Neural cell (in vitro differentiated cells): ENCODE measurements around the gene FOXL1. TPM values are rescaled to one million over a fixed set of nuclear protein-coding genes. Genes with fewer than 3 reads are reported as not detected.

Experiments used
- H2AFZ ChIP-seq: fragments of 200-600, 300-800 bp; sonication (generic), shearing (Covaris generic); 2 replicates; pipeline ENCODE4 v1.6.0; 2014; ENCODE audit warnings: low read depth, mild to moderate bottlenecking, antibody characterized with exemption, low read length, moderate library complexity
- H3F3A ChIP-seq: fragments of 200-600 bp; shearing (Covaris generic); 2 replicates; pipeline ENCODE4 v1.6.1; 2016; ENCODE audit warnings: mild to moderate bottlenecking, moderate library complexity, mixed read lengths, antibody characterized with exemption, low read length; ENCODE audit not compliant: insufficient read depth, poor library complexity, severe bottlenecking
- H3K27ac ChIP-seq: fragments of 200-600, 300-800 bp; sonication (generic), shearing (Covaris generic); 2 replicates; pipeline ENCODE4 v1.5.1; 2014; ENCODE audit warnings: mild to moderate bottlenecking, low read length, moderate library complexity
- H3K27me3 ChIP-seq: fragments of 300-800, 200-600 bp; sonication (generic), shearing (Covaris generic); 2 replicates; pipeline ENCODE4 v1.6.0; 2014; ENCODE audit warnings: mild to moderate bottlenecking, low read depth, low read length, moderate library complexity; ENCODE audit not compliant: insufficient read depth
- H3K36me3 ChIP-seq: fragments of 300-800, 200-600 bp; sonication (generic), shearing (Covaris generic); 2 replicates; pipeline ENCODE4 v1.5.1; 2014; ENCODE audit warnings: mild to moderate bottlenecking, antibody characterized with exemption, low read length, moderate library complexity; ENCODE audit not compliant: insufficient read depth
- H3K4me2 ChIP-seq: fragments of 300-800, 200-600 bp; sonication (generic), shearing (Covaris generic); 2 replicates; pipeline ENCODE4 v1.6.0; 2014; ENCODE audit warnings: mild to moderate bottlenecking, low read length
- H3K4me3 ChIP-seq: fragments of 300-800, 200-600 bp; sonication (generic), shearing (Covaris generic); 2 replicates; pipeline ENCODE4 v1.5.1; 2014; ENCODE audit warnings: mild to moderate bottlenecking, low read length, moderate library complexity
- H3K79me2 ChIP-seq: fragments of 200-600 bp; shearing (Covaris generic); replicated peaks from 2 replicates; pipeline ENCODE4 v1.6.0; 2014; ENCODE audit warnings: mild to moderate bottlenecking, low read length, moderate library complexity; ENCODE audit not compliant: insufficient read depth
- H3K9ac ChIP-seq: fragments of 300-800, 200-600 bp; sonication (generic), shearing (Covaris generic); 2 replicates; pipeline ENCODE4 v1.6.1; 2016; ENCODE audit warnings: mild to moderate bottlenecking, low read length, mixed read lengths
- H3K9me2 ChIP-seq: fragments of 200-600 bp; shearing (Covaris generic); 2 replicates; pipeline ENCODE4 v1.6.1; 2016; ENCODE audit warnings: mild to moderate bottlenecking, low read length, mixed read lengths; ENCODE audit not compliant: insufficient read depth
- H3K9me3 ChIP-seq: fragments of 200-600, 300-800 bp; sonication (generic), shearing (Covaris generic); 2 replicates; pipeline ENCODE4 v1.6.1; 2016; ENCODE audit warnings: mild to moderate bottlenecking, mixed run types, low read length, moderate library complexity, mixed read lengths
- H4K20me1 ChIP-seq: fragments of 200-600 bp; shearing (Covaris generic); 2 replicates; pipeline ENCODE4 v1.6.1; 2016; ENCODE audit warnings: mild to moderate bottlenecking, mixed run types; ENCODE audit not compliant: insufficient read depth
- CTCF ChIP-seq: fragments of 450-650 bp; IDR thresholded peaks from 2 replicates; pipeline ENCODE4 v1.5.1; 2014; ENCODE audit warnings: antibody characterized with exemption, mild to moderate bottlenecking, moderate library complexity; ENCODE audit not compliant: poor library complexity, severe bottlenecking
- EP300 ChIP-seq: fragments of 450-650 bp; conservative IDR thresholded peaks from 2 replicates; pipeline ENCODE4 v1.6.1; 2014; ENCODE audit warnings: antibody characterized with exemption, mild to moderate bottlenecking, moderate library complexity; ENCODE audit not compliant: poor library complexity, severe bottlenecking
- EZH2 ChIP-seq: fragments of 200-600, 300-800 bp; shearing (Covaris generic), sonication (generic); IDR thresholded peaks from 2 replicates; pipeline ENCODE4 v1.6.1; 2014; ENCODE audit warnings: antibody characterized with exemption, low read length, borderline replicate concordance, mild to moderate bottlenecking; ENCODE audit not compliant: insufficient read depth, poor library complexity, severe bottlenecking
- MXI1 ChIP-seq: fragments of 450-650 bp; conservative IDR thresholded peaks from 2 replicates; pipeline ENCODE4 v1.6.1; 2014; ENCODE audit warnings: antibody characterized with exemption, mild to moderate bottlenecking; ENCODE audit not compliant: poor library complexity, severe bottlenecking
- POLR2AphosphoS5 ChIP-seq: IDR thresholded peaks from 2 replicates; pipeline ENCODE4 v1.6.1; 2012
- RAD21 ChIP-seq: fragments of 450-650 bp; conservative IDR thresholded peaks from 2 replicates; pipeline ENCODE4 v1.6.1; 2014; ENCODE audit warnings: antibody characterized with exemption, mild to moderate bottlenecking, moderate library complexity
- SMC3 ChIP-seq: fragments of 450-650 bp; conservative IDR thresholded peaks from 2 replicates; pipeline ENCODE4 v1.6.1; 2014; ENCODE audit warnings: antibody characterized with exemption, mild to moderate bottlenecking, moderate library complexity; ENCODE audit not compliant: poor library complexity
- TAF1 ChIP-seq: IDR thresholded peaks from 2 replicates; pipeline ENCODE4 v1.6.1; 2012; ENCODE audit warnings: low read depth
- polyA plus RNA-seq: library from polyadenylated mRNA; depleted of rRNA; stranded (reverse); fragments of >200 nt; gene quantifications from 2 replicates; pipeline ENCODE4 v1.2.3, GENCODE V29; 2014
- TF ChIP-seq, protein P1 (sequence below): IDR thresholded peaks from 2 replicates; pipeline ENCODE4 v1.6.1; 2012; ENCODE audit warnings: borderline replicate concordance

Gene FOXL1
- polyA plus RNA-seq, 1 donor from 2014 or later = 0.07 TPM

DNA sequence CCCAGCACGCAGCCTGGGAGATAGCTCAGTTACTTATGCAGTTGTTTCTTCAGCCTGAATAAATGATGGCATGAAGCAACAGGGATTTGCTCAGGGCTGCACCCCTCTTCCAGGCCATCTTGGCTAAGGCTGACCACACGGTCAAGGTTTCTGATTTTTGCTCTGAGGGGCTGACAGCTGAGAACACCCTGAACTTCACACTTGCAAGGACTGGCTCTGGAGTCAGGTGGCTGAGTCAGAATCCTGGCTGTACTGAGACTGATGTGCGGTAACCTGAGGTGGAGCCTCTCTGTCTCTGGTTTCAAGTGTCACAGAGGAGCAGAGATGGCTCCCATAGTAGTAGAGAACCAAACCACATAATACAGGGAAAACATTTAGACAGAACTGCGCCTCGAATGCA is 28.1 kb upstream of the FOXL1 start:
- no peaks in the 10 kb centered on the region for H3F3A ChIP-seq
- no peak for TF ChIP-seq EP300
- no peak for TF ChIP-seq POLR2AphosphoS5
- no peak for TF ChIP-seq TAF1
- no peak for TF ChIP-seq EZH2
- no peak for TF ChIP-seq RAD21
- TF ChIP-seq MXI1 = no peak
- no peak for TF ChIP-seq CTCF
- TF ChIP-seq SMC3 = no peak
- TF ChIP-seq, protein P1, sequence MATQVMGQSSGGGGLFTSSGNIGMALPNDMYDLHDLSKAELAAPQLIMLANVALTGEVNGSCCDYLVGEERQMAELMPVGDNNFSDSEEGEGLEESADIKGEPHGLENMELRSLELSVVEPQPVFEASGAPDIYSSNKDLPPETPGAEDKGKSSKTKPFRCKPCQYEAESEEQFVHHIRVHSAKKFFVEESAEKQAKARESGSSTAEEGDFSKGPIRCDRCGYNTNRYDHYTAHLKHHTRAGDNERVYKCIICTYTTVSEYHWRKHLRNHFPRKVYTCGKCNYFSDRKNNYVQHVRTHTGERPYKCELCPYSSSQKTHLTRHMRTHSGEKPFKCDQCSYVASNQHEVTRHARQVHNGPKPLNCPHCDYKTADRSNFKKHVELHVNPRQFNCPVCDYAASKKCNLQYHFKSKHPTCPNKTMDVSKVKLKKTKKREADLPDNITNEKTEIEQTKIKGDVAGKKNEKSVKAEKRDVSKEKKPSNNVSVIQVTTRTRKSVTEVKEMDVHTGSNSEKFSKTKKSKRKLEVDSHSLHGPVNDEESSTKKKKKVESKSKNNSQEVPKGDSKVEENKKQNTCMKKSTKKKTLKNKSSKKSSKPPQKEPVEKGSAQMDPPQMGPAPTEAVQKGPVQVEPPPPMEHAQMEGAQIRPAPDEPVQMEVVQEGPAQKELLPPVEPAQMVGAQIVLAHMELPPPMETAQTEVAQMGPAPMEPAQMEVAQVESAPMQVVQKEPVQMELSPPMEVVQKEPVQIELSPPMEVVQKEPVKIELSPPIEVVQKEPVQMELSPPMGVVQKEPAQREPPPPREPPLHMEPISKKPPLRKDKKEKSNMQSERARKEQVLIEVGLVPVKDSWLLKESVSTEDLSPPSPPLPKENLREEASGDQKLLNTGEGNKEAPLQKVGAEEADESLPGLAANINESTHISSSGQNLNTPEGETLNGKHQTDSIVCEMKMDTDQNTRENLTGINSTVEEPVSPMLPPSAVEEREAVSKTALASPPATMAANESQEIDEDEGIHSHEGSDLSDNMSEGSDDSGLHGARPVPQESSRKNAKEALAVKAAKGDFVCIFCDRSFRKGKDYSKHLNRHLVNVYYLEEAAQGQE = no peak
- no peak overlapping the region for H3K27ac ChIP-seq
- no peaks in the 10 kb centered on the region for H3K27me3 ChIP-seq
- H2AFZ ChIP-seq = no peak overlapping the region
- H3K9me2 ChIP-seq = no peaks in the 10 kb centered on the region
- no peak overlapping the region for H3K9ac ChIP-seq
- peaks cover 10% of the 10 kb centered on the region for H3K79me2 ChIP-seq
- no peak overlapping the region for H3K4me3 ChIP-seq
- H3K4me2 ChIP-seq = no peak overlapping the region
- H3K9me3 ChIP-seq = no peaks in the 10 kb centered on the region
- peaks cover 4% of the 10 kb centered on the region for H3K36me3 ChIP-seq
- no peaks in the 10 kb centered on the region for H4K20me1 ChIP-seq

- Histone ChIP-seq H3K9me2 (no peaks in the 10 kb centered on the region), H2AFZ (no peak overlapping the region), H3K36me3 (peaks cover 4% of the 10 kb centered on the region), H3K4me2 (no peak overlapping the region), H3K79me2 (peaks cover 10% of the 10 kb centered on the region), H3K9ac (no peak overlapping the region), H3K9me3 (no peaks in the 10 kb centered on the region), H3K4me3 (no peak overlapping the region), H3K27me3 (no peaks in the 10 kb centered on the region), H3F3A (no peaks in the 10 kb centered on the region), H4K20me1 (no peaks in the 10 kb centered on the region), H3K27ac (no peak overlapping the region)
- TF ChIP-seq SMC3 (no peak), CTCF (no peak)
These were observed 25.0 kb upstream of the FOXL1 start for GRCh38 chr16:86553356-86553755.
